ENCODE measurements around the gene JMJD7. TPM values are rescaled to one million over a fixed set of nuclear protein-coding genes. Genes with fewer than 3 reads are reported as not detected.

The JMJD7 gene
- total and polyA plus RNA-seq, 9 of the 15 experiments (the other 6 are each of a cell fraction or from before 2014, with no cell fraction given): 1.2 to 13.9 (median 6.1) TPM

DNA sequence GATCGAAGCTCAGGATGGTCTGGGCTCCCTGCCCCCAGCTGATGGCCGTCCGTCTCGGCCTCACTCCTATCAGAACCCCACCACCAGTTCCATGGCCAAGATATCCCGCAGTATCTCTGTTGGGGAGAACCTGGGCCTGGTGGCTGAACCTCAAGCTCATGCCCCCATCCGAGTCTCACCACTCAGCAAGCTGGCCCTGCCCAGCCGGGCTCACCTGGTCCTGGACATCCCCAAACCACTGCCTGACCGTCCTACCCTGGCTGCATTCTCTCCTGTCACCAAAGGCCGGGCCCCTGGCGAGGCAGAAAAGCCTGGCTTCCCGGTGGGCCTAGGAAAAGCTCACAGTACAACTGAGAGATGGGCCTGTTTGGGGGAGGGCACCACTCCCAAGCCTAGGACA, 4.4 kb upstream of the JMJD7 start:
- intact Hi-C loops (cut with micrococcal nuclease): no loop called here
- no peak overlapping the region for H3K27ac ChIP-seq (ENCODE audit: extremely low read depth, low read depth, low read length)
- no peak for FAIRE-seq
- peaks cover 0 to 11% of the 10 kb centered on the region in 2 experiments; a peak in 2 of 5 replicates for H3K4me1 ChIP-seq (replicated peaks in 1 of 2; ENCODE audit: control insufficient read depth in 2 of 2, insufficient read depth in 2 of 2, low read length in 2 of 2)
- 68% methylated on average over 10 of the region's 11 CpGs for WGBS (ENCODE audit: insufficient coverage, low coverage, missing lambda C conversion rate)
- H3K36me3 ChIP-seq (ENCODE audit: control insufficient read depth, insufficient read depth, low read length): peaks cover 7% of the 10 kb centered on the region; the same call in 1 of the 3 replicates
- no peaks in the 10 kb centered on the region for H4K20me1 ChIP-seq (replicated peaks; ENCODE audit: control insufficient read depth, insufficient read depth, low read length)
- no peak overlapping the region for H3K4me2 ChIP-seq (ENCODE audit: insufficient read depth, low read length)
- ChIA-PET CTCF (ENCODE audit: low intra/inter-chr PET ratio) (no interaction called here), POLR2A (no interaction called here)
- no peak overlapping the region for H2AFZ ChIP-seq (ENCODE audit: low read depth, low read length)
- no peaks in the 10 kb centered on the region for H3K9me3 ChIP-seq (replicated peaks; ENCODE audit: control insufficient read depth, insufficient read depth, low read depth, low read length)
- no peak for ATAC-seq
- no peak overlapping the region for H3K4me3 ChIP-seq
- peaks cover 3% of the 10 kb centered on the region; the same call in 1 of the 3 replicates for H3K79me2 ChIP-seq (ENCODE audit: control insufficient read depth, insufficient read depth, low read length)
- no TSS peak for BruUV-seq (replicated peaks)
- no peak for DNase-seq (ENCODE audit: extremely low read depth in 1 of 4, low spot score in 3 of 4)
- in situ Hi-C loops (cut with MboI): loop anchor here (25.0 kb wide), 1 partner anchor 361 kb away; no protein-coding TSS in a partner anchor
- H3K27me3 ChIP-seq (ENCODE audit: control insufficient read depth in 2 of 2, insufficient read depth in 2 of 2, low read length in 2 of 2): no peaks in the 10 kb centered on the region
- no peaks in the 10 kb centered on the region for H3K9me1 ChIP-seq (ENCODE audit: control insufficient read depth, insufficient read depth, low read length)
- H3K9ac ChIP-seq (ENCODE audit: insufficient read depth in 1 of 2, low read depth in 2 of 2, low read length in 2 of 2): 0 out of 4 replicates have a peak overlapping the region, but pooled peaks of 1 of the 2 experiments have one; percentile 21
- no peak for TF ChIP-seq HNRNPK (IDR thresholded peaks at IDR 0.05; ENCODE audit: low read depth, low read length, poor library complexity, severe bottlenecking)
- TF ChIP-seq TEAD4 (IDR thresholded peaks at IDR 0.05; ENCODE audit: low read length): no peak
- no peak for TF ChIP-seq TEAD4 (CRISPR knock-in tag; IDR thresholded peaks at IDR 0.05; ENCODE audit: borderline replicate concordance)
- no peak for TF ChIP-seq MYC (IDR thresholded peaks at IDR 0.05; ENCODE audit: low read depth, low read length)
- TF ChIP-seq MYC (CRISPR knock-in tag; IDR thresholded peaks at IDR 0.05; ENCODE audit: borderline replicate concordance, low read depth): no peak
- TF ChIP-seq SLC30A9 (CRISPR knock-in tag; IDR thresholded peaks at IDR 0.05): no peak
- TF ChIP-seq POLR2A (conservative IDR thresholded peaks at IDR 0.05): no peak
- TF ChIP-seq ZNF780A (CRISPR knock-in tag; IDR thresholded peaks at IDR 0.05): no peak
- no peak for TF ChIP-seq GABPB1 (CRISPR knock-in tag; IDR thresholded peaks at IDR 0.05)
- TF ChIP-seq SREBF1 (IDR thresholded peaks at IDR 0.05; ENCODE audit: borderline replicate concordance, low read depth, low read length): no peak
- TF ChIP-seq ZNF583 (CRISPR knock-in tag; IDR thresholded peaks at IDR 0.05): no peak
- TF ChIP-seq, protein P1, sequence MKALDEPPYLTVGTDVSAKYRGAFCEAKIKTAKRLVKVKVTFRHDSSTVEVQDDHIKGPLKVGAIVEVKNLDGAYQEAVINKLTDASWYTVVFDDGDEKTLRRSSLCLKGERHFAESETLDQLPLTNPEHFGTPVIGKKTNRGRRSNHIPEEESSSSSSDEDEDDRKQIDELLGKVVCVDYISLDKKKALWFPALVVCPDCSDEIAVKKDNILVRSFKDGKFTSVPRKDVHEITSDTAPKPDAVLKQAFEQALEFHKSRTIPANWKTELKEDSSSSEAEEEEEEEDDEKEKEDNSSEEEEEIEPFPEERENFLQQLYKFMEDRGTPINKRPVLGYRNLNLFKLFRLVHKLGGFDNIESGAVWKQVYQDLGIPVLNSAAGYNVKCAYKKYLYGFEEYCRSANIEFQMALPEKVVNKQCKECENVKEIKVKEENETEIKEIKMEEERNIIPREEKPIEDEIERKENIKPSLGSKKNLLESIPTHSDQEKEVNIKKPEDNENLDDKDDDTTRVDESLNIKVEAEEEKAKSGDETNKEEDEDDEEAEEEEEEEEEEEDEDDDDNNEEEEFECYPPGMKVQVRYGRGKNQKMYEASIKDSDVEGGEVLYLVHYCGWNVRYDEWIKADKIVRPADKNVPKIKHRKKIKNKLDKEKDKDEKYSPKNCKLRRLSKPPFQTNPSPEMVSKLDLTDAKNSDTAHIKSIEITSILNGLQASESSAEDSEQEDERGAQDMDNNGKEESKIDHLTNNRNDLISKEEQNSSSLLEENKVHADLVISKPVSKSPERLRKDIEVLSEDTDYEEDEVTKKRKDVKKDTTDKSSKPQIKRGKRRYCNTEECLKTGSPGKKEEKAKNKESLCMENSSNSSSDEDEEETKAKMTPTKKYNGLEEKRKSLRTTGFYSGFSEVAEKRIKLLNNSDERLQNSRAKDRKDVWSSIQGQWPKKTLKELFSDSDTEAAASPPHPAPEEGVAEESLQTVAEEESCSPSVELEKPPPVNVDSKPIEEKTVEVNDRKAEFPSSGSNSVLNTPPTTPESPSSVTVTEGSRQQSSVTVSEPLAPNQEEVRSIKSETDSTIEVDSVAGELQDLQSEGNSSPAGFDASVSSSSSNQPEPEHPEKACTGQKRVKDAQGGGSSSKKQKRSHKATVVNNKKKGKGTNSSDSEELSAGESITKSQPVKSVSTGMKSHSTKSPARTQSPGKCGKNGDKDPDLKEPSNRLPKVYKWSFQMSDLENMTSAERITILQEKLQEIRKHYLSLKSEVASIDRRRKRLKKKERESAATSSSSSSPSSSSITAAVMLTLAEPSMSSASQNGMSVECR (CRISPR knock-in tag; IDR thresholded peaks at IDR 0.05): no peak
- no peak for TF ChIP-seq RBM22 (IDR thresholded peaks at IDR 0.05; ENCODE audit: low read depth, low read length, poor library complexity, severe bottlenecking)
- no peak for TF ChIP-seq DACH1 (IDR thresholded peaks at IDR 0.05; ENCODE audit: partially characterized antibody)
- TF ChIP-seq, protein P2, sequence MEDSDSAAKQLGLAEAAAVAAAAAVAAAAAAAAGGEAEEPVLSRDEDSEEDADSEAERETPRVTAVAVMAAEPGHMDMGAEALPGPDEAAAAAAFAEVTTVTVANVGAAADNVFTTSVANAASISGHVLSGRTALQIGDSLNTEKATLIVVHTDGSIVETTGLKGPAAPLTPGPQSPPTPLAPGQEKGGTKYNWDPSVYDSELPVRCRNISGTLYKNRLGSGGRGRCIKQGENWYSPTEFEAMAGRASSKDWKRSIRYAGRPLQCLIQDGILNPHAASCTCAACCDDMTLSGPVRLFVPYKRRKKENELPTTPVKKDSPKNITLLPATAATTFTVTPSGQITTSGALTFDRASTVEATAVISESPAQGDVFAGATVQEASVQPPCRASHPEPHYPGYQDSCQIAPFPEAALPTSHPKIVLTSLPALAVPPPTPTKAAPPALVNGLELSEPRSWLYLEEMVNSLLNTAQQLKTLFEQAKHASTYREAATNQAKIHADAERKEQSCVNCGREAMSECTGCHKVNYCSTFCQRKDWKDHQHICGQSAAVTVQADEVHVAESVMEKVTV (CRISPR knock-in tag; IDR thresholded peaks at IDR 0.05): no peak
- no peak for TF ChIP-seq KLF10 (CRISPR knock-in tag; IDR thresholded peaks at IDR 0.05)
- TF ChIP-seq RBM25 (IDR thresholded peaks at IDR 0.05; ENCODE audit: low read depth, low read length, severe bottlenecking): no peak
- no peak for TF ChIP-seq ZNF143 (CRISPR knock-in tag; IDR thresholded peaks at IDR 0.05)
